GM12878 (cell line): ENCODE data around the gene BSCL2. TPM values are rescaled to one million over a fixed set of nuclear protein-coding genes. Genes with fewer than 3 reads are reported as not detected.
A peak's percentile ranks its signal among the peaks of the same experiment; 100 is the strongest.

Experiments
- ATAC-seq: fragments of 200-7000 bp; cut with Tn5 transposase; 3 replicates; pipeline ENCODE4 v1.9.1; 2020; ENCODE audit warnings: mild to moderate bottlenecking, moderate library complexity
- BruUV-seq: library from RNA; stranded (reverse); fragments of 400-500 nt; replicated peaks from 2 replicates; lab custom pipeline; 2021; lab: Mats Ljungman, UMichigan
- CTCF ChIA-PET: fragments of 300-600 bp; sonication (Branson Sonifier 250); formaldehyde crosslinking; extraction: SDS; loops from one replicate; lab custom pipeline; 2021; ENCODE audit warnings: inconsistent platforms; lab: Yijun Ruan, JAX
- POLR2A ChIA-PET: fragments of 350-600 bp; formaldehyde crosslinking; extraction: SDS; loops from one replicate; lab custom pipeline; 2021; ENCODE audit warnings: inconsistent platforms; lab: Charles Lee
- RAD21 ChIA-PET: fragments of 300-600 bp; sonication (Branson Sonifier 250); formaldehyde crosslinking; loops from one replicate; lab custom pipeline; 2023; ENCODE audit warnings: antibody characterized with exemption; ENCODE audit not compliant: unreplicated experiment; lab: Charles Lee
- SMC1A ChIA-PET: fragments of 300-600 bp; sonication (Branson Sonifier 250); formaldehyde crosslinking; loops from one replicate; lab custom pipeline; 2023; ENCODE audit not compliant: unreplicated experiment, uncharacterized antibody; lab: Charles Lee
- DNase-seq: peaks from one replicate; pipeline ENCODE4 v3.0.0-alpha.2; 2011; ENCODE audit warnings: low read depth, low spot score
- FAIRE-seq: peaks from 3 replicates; lab custom pipeline; 2011; peaks lifted over from hg19 to GRCh38; lab: Jason Lieb, UNC
- H2AFZ ChIP-seq: 2 replicates; pipeline ENCODE4 v1.6.0; 2011; ENCODE audit warnings: low read depth, low read length, control low read depth; ENCODE audit not compliant: control insufficient read depth
- H3K27ac ChIP-seq: 2 replicates; pipeline ENCODE4 v1.5.1; 2011; ENCODE audit warnings: control low read depth; ENCODE audit not compliant: control insufficient read depth, insufficient read depth
- H3K27me3 ChIP-seq, 2 experiments: replicated peaks in 1 of 2; 2 replicates each; pipeline versions ENCODE4 v1.6.0 to v1.6.1; 2011; ENCODE audit warnings: low read length in 1 of 2; ENCODE audit not compliant: control insufficient read depth in 2 of 2, insufficient read depth in 2 of 2
- H3K36me3 ChIP-seq, 2 experiments: 2 replicates each; pipeline ENCODE4 v1.5.1; 2011; ENCODE audit warnings: low read length in 1 of 2; ENCODE audit not compliant: control insufficient read depth in 2 of 2, insufficient read depth in 2 of 2
- H3K4me1 ChIP-seq: 2 replicates; pipeline ENCODE4 v1.6.1; 2011; ENCODE audit warnings: mild to moderate bottlenecking, low read length, moderate library complexity, mixed read lengths; ENCODE audit not compliant: control insufficient read depth, insufficient read depth
- H3K4me2 ChIP-seq: 2 replicates; pipeline ENCODE4 v1.6.0; 2011; ENCODE audit warnings: control low read depth; ENCODE audit not compliant: control insufficient read depth, insufficient read depth
- H3K4me3 ChIP-seq: fragments of 200-600 bp; sonication (generic); 2 replicates; pipeline ENCODE4 v1.5.1; 2016
- H3K79me2 ChIP-seq: 2 replicates; pipeline ENCODE4 v1.6.0; 2011; ENCODE audit warnings: low read length; ENCODE audit not compliant: control insufficient read depth, insufficient read depth
- H3K9ac ChIP-seq: 2 replicates; pipeline ENCODE4 v1.8.0; 2011; ENCODE audit warnings: low read length, control low read depth, mixed read lengths; ENCODE audit not compliant: control insufficient read depth, insufficient read depth
- H3K9me3 ChIP-seq: replicated peaks from 3 replicates; pipeline ENCODE4 v1.5.1; 2011; ENCODE audit warnings: mild to moderate bottlenecking, low read length; ENCODE audit not compliant: control insufficient read depth, insufficient read depth
- H4K20me1 ChIP-seq: 2 replicates; pipeline ENCODE4 v1.6.0; 2011; ENCODE audit not compliant: control insufficient read depth, insufficient read depth
- CHD1 ChIP-seq: IDR thresholded peaks from 2 replicates; pipeline ENCODE4 v1.6.1; 2012; ENCODE audit warnings: low read depth, low read length, improper control_type of control experiment
- CHD2 ChIP-seq: IDR thresholded peaks from 2 replicates; pipeline ENCODE4 v1.6.1; 2011; ENCODE audit warnings: low read depth, low read length, improper control_type of control experiment, borderline replicate concordance
- GATAD2B ChIP-seq: fragments of 450-650 bp; conservative IDR thresholded peaks from 2 replicates; pipeline ENCODE4 v1.6.1; 2017; ENCODE audit warnings: low read depth, mild to moderate bottlenecking, moderate library complexity
- HCFC1 ChIP-seq: fragments of 150-350 bp; IDR thresholded peaks from 2 replicates; pipeline ENCODE4 v1.6.1; 2014; ENCODE audit warnings: low read length
- NFYA ChIP-seq: IDR thresholded peaks from 2 replicates; pipeline ENCODE4 v1.6.1; 2011; ENCODE audit warnings: low read depth, mild to moderate bottlenecking, low read length, improper control_type of control experiment, borderline replicate concordance
- NR2F1 ChIP-seq: fragments of 450-650 bp; conservative IDR thresholded peaks from 2 replicates; pipeline ENCODE4 v1.6.1; 2017; ENCODE audit warnings: mild to moderate bottlenecking
- STAT3 ChIP-seq: IDR thresholded peaks from 2 replicates; pipeline ENCODE4 v1.6.1; 2011; ENCODE audit warnings: low read depth, low read length, improper control_type of control experiment
- USF2 ChIP-seq: IDR thresholded peaks from 2 replicates; pipeline ENCODE4 v1.6.1; 2011; ENCODE audit warnings: low read depth, low read length, improper control_type of control experiment, borderline replicate concordance
- ZSCAN29 ChIP-seq: fragments of 450-650 bp; IDR thresholded peaks from 2 replicates; pipeline ENCODE4 v1.6.1; 2017; ENCODE audit warnings: mild to moderate bottlenecking, moderate library complexity
- WGBS: methylation state at CpG from one replicate; pipeline ENCODE4 v1.1.6; 2016; ENCODE audit warnings: low lambda C conversion rate; ENCODE audit not compliant: insufficient replicate concordance, insufficient coverage; ENCODE audit errors: missing lambda C conversion rate; 5-methylcytosine and 5-hydroxymethylcytosine counted together
- in situ Hi-C: fragments of 300-500 bp; cut with MboI; formaldehyde crosslinking; loops from 9 replicates; pipeline ENCODE4 v1.14.3; 2018; ENCODE audit warnings: mixed read lengths
- intact Hi-C: fragments of 100-400 bp; cut with micrococcal nuclease; formaldehyde crosslinking; loops from one replicate; pipeline ENCODE4 v1.14.2; 2022; ENCODE audit not compliant: unreplicated experiment
- polyA plus RNA-seq, 11 experiments: library from polyadenylated mRNA; depleted of rRNA in 4 of 11; unstranded in 6 of 11; stranded (reverse) in 5 of 11; fragments of >200 nt; fragmentation: Nextera tagmentation in 4 of 11; fragmentation: Illumina TruSeq in 1 of 11; extraction: Ambion mirVana in 4 of 11; extraction: Trizol in 1 of 11; gene quantifications; 1 replicate in 1 of 11; 2 replicates in 10 of 11; pipeline versions ENCODE4 v1.2.1 to v1.2.3, GENCODE V29; 2011 to 2016; ENCODE audit warnings: inconsistent platforms in 2 of 11, missing spikeins in 2 of 11, low read depth in 1 of 11
- total RNA-seq, 4 experiments: library from RNA; depleted of rRNA in 3 of 4; stranded (reverse); fragments of >200 nt in 3 of 4; fragmentation: Illumina TruSeq in 1 of 4; extraction: Trizol in 1 of 4; gene quantifications; 2 replicates each; pipeline versions ENCODE4 v1.2.1 to v1.2.3, GENCODE V29; 2013 to 2021

The BSCL2 gene
- total and polyA plus RNA-seq, 10 of the 15 experiments (the other 5 are each of a cell fraction or from before 2014, with no cell fraction given): 12.3 to 57.9 (median 21.8) TPM

- FAIRE-seq: no peak
- no peaks in the 10 kb centered on the region for H3K9me3 ChIP-seq
- peak; percentile 5 for ATAC-seq
- H4K20me1 ChIP-seq: no peaks in the 10 kb centered on the region
- H3K4me1 ChIP-seq: peaks cover 42% of the 10 kb centered on the region
- H2AFZ ChIP-seq: peak overlapping the region; percentile 84
- in situ Hi-C loops: no loop called here
- ChIA-PET POLR2A (interaction anchor here (0.5 to 7.6 kb wide), 16 partner anchors 17 to 151 kb away, joined by 3 to 79 read pairs (median 4); partner anchors contain the start of genes B3GAT3, C11orf98, CSKMT and HNRNPUL2), SMC1A (interaction anchor here (1.1 to 5.3 kb wide), 7 partner anchors 14 to 153 kb away, joined by 3 to 26 read pairs (median 3); partner anchors contain the start of genes HNRNPUL2, MTA2 and TTC9C), RAD21 (interaction anchor here (0.5 to 1.8 kb wide), 7 partner anchors 17 to 153 kb away, joined by 3 to 8 read pairs (median 6); partner anchors contain the start of genes C11orf98, CSKMT, HNRNPUL2 and TUT1), CTCF (interaction anchor here (1.6 to 5.0 kb wide), 3 partner anchors 13 to 17 kb away, joined by 6 to 21 read pairs (median 6); partner anchors contain the start of genes HNRNPUL2 and TTC9C)
- TF ChIP-seq CHD2: no peak
- no peak for TF ChIP-seq NR2F1
- TF ChIP-seq GATAD2B: 0 out of 2 replicates have a peak, but pooled peaks have one; percentile 11
- no peak for TF ChIP-seq USF2
- TF ChIP-seq HCFC1: no peak
- TF ChIP-seq ZSCAN29: no peak
- no peak for TF ChIP-seq NFYA
- TF ChIP-seq CHD1: 0 out of 2 replicates have a peak, but pooled peaks have one; percentile 8
- no peak for TF ChIP-seq STAT3
- TSS peak; percentile 98 for BruUV-seq
- WGBS: 77% methylated on average over 7 of the region's 7 CpGs
- H3K4me2 ChIP-seq: peak overlapping the region; percentile 86
- H3K4me3 ChIP-seq: peak overlapping the region; percentile 59
- peaks cover 17 to 21% of the 10 kb centered on the region in 2 experiments for H3K36me3 ChIP-seq
- H3K27me3 ChIP-seq: no peaks in the 10 kb centered on the region
- H3K9ac ChIP-seq: peak overlapping the region; percentile 90
- peak overlapping the region; percentile 88 for H3K27ac ChIP-seq
- intact Hi-C loops: no loop called here
- H3K79me2 ChIP-seq: no peaks in the 10 kb centered on the region
- DNase-seq: no peak
Observed at GRCh38 chr11:62710001-62710345, 2.7 kb upstream of the BSCL2 start.
